ENCODE data around the gene ASCC1. TPM values are rescaled to one million over a fixed set of nuclear protein-coding genes. Genes with fewer than 3 reads are reported as not detected.

Gene ASCC1
- total and polyA plus RNA-seq, 2 donors (not counting 1 experiment from before 2014, with no cell fraction given) = 40.2 to 42.1 TPM

- Histone ChIP-seq H3K79me2 (ENCODE audit: control insufficient read depth, insufficient read depth, low read length) (no peaks in the 10 kb centered on the region), H3K27me3 (ENCODE audit: control insufficient read depth, insufficient read depth, low read length) (peaks cover 15% of the 10 kb centered on the region), H2AFZ (ENCODE audit: low read length) (no peak overlapping the region), H3K4me1 (ENCODE audit: control insufficient read depth, extremely low read depth, insufficient read depth, low read length) (no peaks in the 10 kb centered on the region), H3K4me3 (replicated peaks in 1 of 4; ENCODE audit: control extremely low read depth in 1 of 4, insufficient read depth in 1 of 4, low read depth in 3 of 4, low read length in 4 of 4) (no peak overlapping the region), H3K9me3 (ENCODE audit: control insufficient read depth, insufficient read depth, low read depth, low read length) (no peaks in the 10 kb centered on the region), H3K4me2 (ENCODE audit: extremely low read depth, insufficient read depth, low read length) (no peak overlapping the region), H3K9ac (ENCODE audit: insufficient read depth, low read length) (no peak overlapping the region), H3K27ac (ENCODE audit: insufficient read depth, low read length) (no peak overlapping the region), H3K36me3 (ENCODE audit: control insufficient read depth, insufficient read depth, low read length) (no peaks in the 10 kb centered on the region), H4K20me1 (ENCODE audit: control insufficient read depth, extremely low read depth, insufficient read depth, low read length) (no peaks in the 10 kb centered on the region)
- TF ChIP-seq CTCF (conservative IDR thresholded peaks at IDR 0.05 in 1 of 2, IDR thresholded peaks at IDR 0.05 in 1 of 2; ENCODE audit: low read depth in 1 of 2, low read length in 2 of 2) = no peak
- TF ChIP-seq EZH2 (IDR thresholded peaks at IDR 0.05; ENCODE audit: low read length, missing control alignments) = no peak
- DNase-seq (ENCODE audit: low read depth in 2 of 2) = no peak
Measured at GRCh38 chr10:72081772-72082590, 134.1 kb downstream of the ASCC1 start.

DNA sequence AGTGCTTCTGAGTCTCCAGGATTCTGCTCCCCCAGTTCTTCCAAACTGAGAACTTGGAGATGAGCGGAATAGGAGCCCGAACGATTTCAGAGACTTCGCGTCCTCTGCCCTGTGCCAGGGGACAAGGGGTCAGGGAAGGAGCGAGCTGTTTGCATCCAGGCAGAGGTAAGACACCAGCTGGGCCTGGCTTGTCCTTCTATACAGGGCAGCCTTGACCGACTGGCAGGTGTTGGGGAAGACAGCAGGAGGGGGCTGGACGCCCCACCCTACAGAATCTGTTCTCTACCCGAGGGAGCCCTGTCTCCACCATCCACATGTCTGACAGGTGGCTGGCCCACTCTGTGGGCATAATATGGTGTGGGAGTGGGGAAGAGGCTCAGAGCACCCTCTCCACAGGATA lies 134.9 kb downstream of the ASCC1 start:
- TF ChIP-seq CTCF (conservative IDR thresholded peaks at IDR 0.05 in 1 of 2, IDR thresholded peaks at IDR 0.05 in 1 of 2; ENCODE audit: low read depth in 1 of 2, low read length in 2 of 2) (no peak), EZH2 (IDR thresholded peaks at IDR 0.05; ENCODE audit: low read length, missing control alignments) (no peak)

GRCh38 chr10:72080042-72080975 lies 135.8 kb downstream of the ASCC1 start:
- Histone ChIP-seq H3K36me3 (ENCODE audit: control insufficient read depth, insufficient read depth, low read length) (no peaks in the 10 kb centered on the region), H3K9me3 (ENCODE audit: control insufficient read depth, insufficient read depth, low read depth, low read length) (no peaks in the 10 kb centered on the region), H3K79me2 (ENCODE audit: control insufficient read depth, insufficient read depth, low read length) (no peaks in the 10 kb centered on the region), H3K4me1 (ENCODE audit: control insufficient read depth, extremely low read depth, insufficient read depth, low read length) (no peaks in the 10 kb centered on the region), H3K4me3 (replicated peaks in 1 of 4; ENCODE audit: control extremely low read depth in 1 of 4, insufficient read depth in 1 of 4, low read depth in 3 of 4, low read length in 4 of 4) (no peak overlapping the region), H2AFZ (ENCODE audit: low read length) (no peak overlapping the region), H4K20me1 (ENCODE audit: control insufficient read depth, extremely low read depth, insufficient read depth, low read length) (no peaks in the 10 kb centered on the region), H3K27me3 (ENCODE audit: control insufficient read depth, insufficient read depth, low read length) (peaks cover 2% of the 10 kb centered on the region), H3K4me2 (ENCODE audit: extremely low read depth, insufficient read depth, low read length) (no peak overlapping the region), H3K27ac (ENCODE audit: insufficient read depth, low read length) (no peak overlapping the region), H3K9ac (ENCODE audit: insufficient read depth, low read length) (no peak overlapping the region)
- DNase-seq (ENCODE audit: low read depth in 2 of 2) = no peak
- TF ChIP-seq CTCF (conservative IDR thresholded peaks at IDR 0.05 in 1 of 2, IDR thresholded peaks at IDR 0.05 in 1 of 2; ENCODE audit: low read depth in 1 of 2, low read length in 2 of 2) (no peak), EZH2 (IDR thresholded peaks at IDR 0.05; ENCODE audit: low read length, missing control alignments) (no peak)

More for the DNA sequence above, 134.9 kb downstream of the ASCC1 start:
- peaks cover 9% of the 10 kb centered on the region for H3K27me3 ChIP-seq (ENCODE audit: control insufficient read depth, insufficient read depth, low read length)
- no peak for DNase-seq (ENCODE audit: low read depth in 2 of 2)
- no peak overlapping the region for H3K4me2 ChIP-seq (ENCODE audit: extremely low read depth, insufficient read depth, low read length)
- H2AFZ ChIP-seq (ENCODE audit: low read length) = no peak overlapping the region
- H4K20me1 ChIP-seq (ENCODE audit: control insufficient read depth, extremely low read depth, insufficient read depth, low read length) = no peaks in the 10 kb centered on the region
- no peak overlapping the region for H3K27ac ChIP-seq (ENCODE audit: insufficient read depth, low read length)
- no peaks in the 10 kb centered on the region for H3K4me1 ChIP-seq (ENCODE audit: control insufficient read depth, extremely low read depth, insufficient read depth, low read length)
- no peaks in the 10 kb centered on the region for H3K79me2 ChIP-seq (ENCODE audit: control insufficient read depth, insufficient read depth, low read length)
- no peak overlapping the region for H3K9ac ChIP-seq (ENCODE audit: insufficient read depth, low read length)
- H3K9me3 ChIP-seq (ENCODE audit: control insufficient read depth, insufficient read depth, low read depth, low read length) = no peaks in the 10 kb centered on the region
- no peaks in the 10 kb centered on the region for H3K36me3 ChIP-seq (ENCODE audit: control insufficient read depth, insufficient read depth, low read length)
- H3K4me3 ChIP-seq (replicated peaks in 1 of 4; ENCODE audit: control extremely low read depth in 1 of 4, insufficient read depth in 1 of 4, low read depth in 3 of 4, low read length in 4 of 4) = no peak overlapping the region
